Skin epidermis (tissue), 12 donors: Measurements from ENCODE around the gene AMIGO2.
A peak's percentile ranks its signal among the peaks of the same experiment; 100 is the strongest.

Source experiments
- H3K27ac ChIP-seq, 21 experiments: fragments of 200-600 bp; sonication (generic) in 11 of 21; one replicate each; pipeline ENCODE4 v1.5.0; 2020; ENCODE audit warnings: mild to moderate bottlenecking in 3 of 21, inconsistent platforms in 2 of 21, moderate library complexity in 2 of 21
- H3K4me3 ChIP-seq, 7 experiments: fragments of 200-600 bp; sonication (generic) in 2 of 7; one replicate each; pipeline ENCODE4 v1.5.0; 2020; ENCODE audit warnings: inconsistent platforms in 2 of 7, mild to moderate bottlenecking in 2 of 7, moderate library complexity in 1 of 7

AMIGO2 gene

GRCh38 chr12:47099610-47100009 lies 19.9 kb upstream of the AMIGO2 start:
- Histone ChIP-seq H3K4me3 (no peak overlapping the region), H3K27ac (no peak overlapping the region)

DNA sequence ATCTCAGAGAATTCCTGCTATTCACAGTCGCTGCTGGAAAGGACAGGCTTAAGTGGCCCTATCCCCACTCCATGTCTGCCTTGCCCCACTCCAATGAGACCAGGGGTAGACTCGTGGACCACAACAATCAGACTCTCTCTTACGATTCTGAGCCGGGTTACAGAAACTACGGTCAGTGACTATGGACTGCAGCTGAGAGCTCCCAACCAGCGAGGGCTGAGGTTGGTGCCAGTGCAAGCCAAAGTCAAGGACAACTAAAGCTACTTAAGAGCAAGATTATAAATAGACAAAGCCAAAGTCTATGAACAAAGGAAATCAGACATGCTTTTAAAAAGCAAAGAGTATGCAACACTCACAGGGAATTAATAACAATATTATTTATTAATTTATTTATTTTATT lies 18.3 kb upstream of the AMIGO2 start:
- Histone ChIP-seq H3K27ac (no peak overlapping the region), H3K4me3 (no peak overlapping the region)

DNA sequence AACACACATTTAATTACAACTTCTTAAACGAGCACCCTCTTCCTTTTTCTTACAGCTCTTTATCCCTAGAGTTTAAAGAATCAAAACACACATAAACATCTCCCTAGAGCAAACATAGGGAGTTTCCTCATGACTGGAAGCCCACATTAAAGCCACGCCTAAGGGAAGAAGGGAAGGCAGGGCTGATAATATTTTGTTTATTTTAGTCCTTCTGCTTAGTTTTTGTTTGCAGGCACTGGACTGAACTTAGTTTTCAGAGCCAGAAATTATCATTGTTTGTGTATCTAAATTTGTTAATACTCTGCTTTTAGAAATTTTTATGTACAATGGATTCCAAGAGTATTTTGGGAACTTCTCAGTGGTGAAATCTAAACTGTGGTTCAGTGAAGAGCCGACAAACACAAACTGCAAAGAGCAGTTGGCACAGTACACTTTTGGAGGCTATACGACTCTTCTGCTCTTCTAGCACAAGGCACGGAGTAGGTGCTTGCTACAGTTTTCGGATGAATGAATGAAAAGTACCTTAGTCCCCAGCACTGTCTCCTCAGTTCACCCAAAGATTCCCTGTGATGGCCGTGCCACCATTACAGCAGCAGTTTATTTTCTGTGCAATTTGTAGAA lies 17.6 kb upstream of the AMIGO2 start:
- H3K27ac ChIP-seq, result peak overlapping the region in 3 of 21 experiments; percentile 2 to 41 (median 3)

DNA sequence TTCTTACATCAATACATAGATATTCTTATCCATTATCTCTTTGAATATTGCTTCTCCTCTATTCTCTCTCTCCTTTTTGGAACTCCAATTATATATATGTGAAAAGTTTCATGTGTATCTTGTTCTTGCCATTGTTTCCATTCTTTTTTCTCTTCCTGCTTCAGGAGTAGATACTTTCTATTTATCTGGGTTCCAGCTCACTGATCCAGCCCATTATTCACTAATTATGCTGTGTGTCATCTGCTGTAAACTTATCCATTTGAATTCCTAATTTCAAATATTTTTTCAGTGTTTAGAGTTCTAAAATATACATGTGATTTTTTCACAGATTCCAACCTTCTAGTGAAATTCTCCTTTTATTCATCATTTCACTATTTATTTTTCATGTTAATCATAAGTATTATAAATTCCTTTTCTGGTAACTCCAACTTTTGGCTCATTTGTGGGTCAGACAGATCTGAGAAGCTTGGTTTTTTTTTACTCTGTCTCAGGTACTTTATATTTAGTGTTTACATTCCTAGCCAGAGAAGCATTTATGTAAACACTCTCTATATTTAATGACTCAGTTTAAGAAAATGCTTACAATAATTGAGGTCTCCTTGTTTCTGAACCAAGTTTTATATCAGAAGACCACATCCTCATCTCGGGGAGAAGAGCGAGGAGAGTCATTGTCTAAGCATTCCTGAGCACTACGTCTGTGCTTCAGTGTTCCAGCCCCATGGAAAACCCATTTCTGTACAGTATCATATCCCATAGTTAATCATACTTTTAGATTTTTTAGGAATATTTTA lies 15.9 kb upstream of the AMIGO2 start:
- Histone ChIP-seq H3K4me3 (no peak overlapping the region), H3K27ac (no peak overlapping the region)

More for the DNA sequence above, 17.6 kb upstream of the AMIGO2 start:
- H3K4me3 ChIP-seq, result no peak overlapping the region

DNA sequence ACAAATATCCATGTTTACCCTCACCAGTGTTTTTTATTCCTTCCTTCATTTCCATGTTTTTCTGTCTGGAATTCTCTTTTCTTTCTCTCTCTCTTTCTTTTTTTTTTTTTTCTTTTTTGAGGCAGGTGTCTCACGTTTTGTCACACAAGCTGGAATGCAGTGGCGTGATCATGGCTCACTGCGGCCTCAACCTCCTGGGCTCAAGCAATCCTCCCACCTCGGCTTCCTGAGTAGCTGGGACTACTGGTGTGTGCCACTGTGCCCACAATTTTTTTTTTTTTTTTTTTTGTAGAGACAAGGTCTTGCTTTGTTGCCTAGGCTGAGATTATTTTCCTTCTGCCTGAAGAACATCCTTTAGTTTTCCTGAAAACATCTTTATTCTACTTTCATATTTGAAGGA lies 15.0 kb upstream of the AMIGO2 start:
- Histone ChIP-seq H3K27ac (no peak overlapping the region), H3K4me3 (no peak overlapping the region)

- Histone ChIP-seq H3K27ac (no peak overlapping the region), H3K4me3 (no peak overlapping the region)
These were observed 11.2 kb upstream of the AMIGO2 start for GRCh38 chr12:47091009-47091408.

- Histone ChIP-seq H3K4me3 (no peak overlapping the region), H3K27ac (peak overlapping the region in 11 of 21 experiments; percentile 21 to 74 (median 46))
These were observed 8.5 kb upstream of the AMIGO2 start for GRCh38 chr12:47088021-47088944.

DNA sequence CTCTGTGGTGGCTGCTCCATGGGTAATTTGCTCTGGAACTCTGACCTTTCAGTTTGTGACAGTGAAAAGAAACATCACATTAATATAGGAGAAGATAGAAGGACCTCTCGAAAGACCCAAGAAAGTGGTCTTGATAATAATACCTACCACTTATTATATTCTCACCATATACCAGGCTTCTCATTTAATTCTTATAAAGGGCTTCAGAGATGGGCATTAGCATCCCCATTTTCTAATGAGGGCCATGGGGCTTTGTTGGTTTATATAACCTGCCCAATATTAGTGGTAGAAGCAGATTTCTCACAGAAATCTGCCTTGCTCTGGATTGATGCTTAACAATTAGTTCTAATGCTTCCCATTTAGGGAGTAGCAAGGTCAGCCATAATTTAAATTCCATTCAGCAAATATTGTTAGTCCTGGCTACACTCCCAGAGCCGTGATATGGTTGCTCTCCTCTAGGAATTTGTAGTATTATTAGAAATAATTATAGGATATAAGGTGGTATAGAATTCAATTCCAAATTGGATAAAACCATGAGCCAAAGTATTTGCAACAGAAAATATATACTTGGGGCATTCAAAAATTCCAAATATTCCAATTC lies 7.4 kb upstream of the AMIGO2 start:
- Histone ChIP-seq H3K4me3 (no peak overlapping the region), H3K27ac (no peak overlapping the region)

DNA sequence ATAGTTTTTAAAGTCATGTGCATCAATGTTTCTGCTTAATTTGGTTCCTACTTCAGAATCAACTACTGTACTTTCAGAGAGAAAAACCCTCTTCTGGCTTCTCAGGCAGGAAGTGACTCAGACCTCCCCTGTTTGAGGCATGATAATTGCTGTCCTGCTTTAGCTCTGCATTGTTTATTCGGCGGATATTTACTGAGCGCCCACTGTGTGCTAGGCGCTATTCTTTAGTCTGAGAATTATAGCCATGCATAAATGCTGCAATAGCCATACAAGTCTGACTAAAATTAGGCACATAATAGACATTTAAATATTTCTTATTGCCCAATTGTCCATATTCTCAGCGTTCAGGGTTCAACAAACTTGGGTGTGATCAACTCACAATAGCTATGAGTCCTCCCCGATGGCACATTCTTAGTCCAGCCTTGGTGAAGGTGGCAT lies 6.1 kb upstream of the AMIGO2 start:
- H3K4me3 ChIP-seq, result no peak overlapping the region
- peak overlapping the region in 6 of 21 experiments; percentile 15 to 76 (median 30) for H3K27ac ChIP-seq

- no peak overlapping the region for H3K4me3 ChIP-seq
- peak overlapping the region in 4 of 21 experiments; percentile 41 to 76 (median 54) for H3K27ac ChIP-seq
These were observed 4.4 kb upstream of the AMIGO2 start for GRCh38 chr12:47084172-47084571.

- H3K27ac ChIP-seq, result peak overlapping the region in 1 of 21 experiments; percentile 76
- no peak overlapping the region for H3K4me3 ChIP-seq
These were observed 3.2 kb upstream of the AMIGO2 start for GRCh38 chr12:47082796-47083621.

DNA sequence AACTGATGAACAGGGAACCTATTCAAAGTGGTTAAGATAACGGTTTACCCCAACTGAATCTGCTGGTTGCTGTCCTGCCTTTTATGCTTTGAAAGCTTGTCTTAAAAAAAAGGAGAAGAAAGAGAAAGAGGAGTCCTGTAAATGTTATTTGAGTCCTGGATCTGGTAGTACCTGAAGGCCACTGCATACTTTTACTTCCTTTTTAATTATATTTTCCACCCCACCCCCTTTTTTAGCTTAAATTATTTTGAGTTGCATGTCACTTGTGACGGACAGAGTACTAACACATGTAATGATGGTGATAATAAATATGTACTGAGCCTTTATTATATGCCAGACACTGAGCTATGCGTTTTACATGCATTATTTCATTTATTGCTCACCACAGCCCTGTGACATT lies 2.5 kb upstream of the AMIGO2 start:
- H3K27ac ChIP-seq, result peak overlapping the region in 6 of 21 experiments; percentile 0 to 92 (median 22)
- no peak overlapping the region for H3K4me3 ChIP-seq

DNA sequence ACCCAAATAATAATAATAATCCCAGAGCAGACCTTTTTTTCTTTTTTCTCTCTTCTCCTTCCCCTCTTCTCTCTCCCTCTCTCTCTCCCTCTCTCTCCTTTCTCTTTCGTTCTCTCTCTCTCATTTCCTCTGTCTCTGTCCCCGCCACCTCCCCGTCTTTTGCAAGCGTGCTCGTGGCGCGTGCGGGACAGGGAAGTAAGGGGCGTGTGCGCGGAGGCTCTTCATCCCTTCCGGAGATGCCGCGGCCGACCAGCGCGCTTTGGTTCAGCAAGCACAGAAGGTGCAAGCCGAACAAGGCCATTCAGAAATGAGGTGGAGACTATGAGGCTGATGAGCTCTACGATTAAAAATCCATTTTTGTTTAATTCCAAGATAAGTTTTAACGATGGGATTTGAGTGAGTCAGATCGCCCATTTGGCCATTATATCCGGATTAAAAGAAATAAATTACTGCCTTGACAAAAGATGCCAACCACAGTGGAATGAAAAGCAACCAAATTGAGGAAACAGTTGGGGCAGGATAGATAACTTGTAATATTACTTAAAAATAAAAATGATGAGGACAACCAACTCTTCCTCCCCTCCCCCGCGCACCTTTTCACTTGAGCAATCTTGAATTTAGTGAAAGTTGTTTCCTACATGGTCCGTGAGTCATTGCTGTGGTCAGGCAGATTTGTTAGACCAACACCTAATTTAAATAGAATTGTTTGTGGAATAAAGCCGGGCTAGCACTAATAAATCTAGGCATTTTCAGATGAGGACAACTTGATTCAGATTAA lies 1.2 kb upstream of the AMIGO2 start:
- H3K4me3 ChIP-seq, result peak overlapping the region; percentile 47 to 73 (median 65)
- H3K27ac ChIP-seq, result peak overlapping the region; percentile 48 to 94 (median 88)

DNA sequence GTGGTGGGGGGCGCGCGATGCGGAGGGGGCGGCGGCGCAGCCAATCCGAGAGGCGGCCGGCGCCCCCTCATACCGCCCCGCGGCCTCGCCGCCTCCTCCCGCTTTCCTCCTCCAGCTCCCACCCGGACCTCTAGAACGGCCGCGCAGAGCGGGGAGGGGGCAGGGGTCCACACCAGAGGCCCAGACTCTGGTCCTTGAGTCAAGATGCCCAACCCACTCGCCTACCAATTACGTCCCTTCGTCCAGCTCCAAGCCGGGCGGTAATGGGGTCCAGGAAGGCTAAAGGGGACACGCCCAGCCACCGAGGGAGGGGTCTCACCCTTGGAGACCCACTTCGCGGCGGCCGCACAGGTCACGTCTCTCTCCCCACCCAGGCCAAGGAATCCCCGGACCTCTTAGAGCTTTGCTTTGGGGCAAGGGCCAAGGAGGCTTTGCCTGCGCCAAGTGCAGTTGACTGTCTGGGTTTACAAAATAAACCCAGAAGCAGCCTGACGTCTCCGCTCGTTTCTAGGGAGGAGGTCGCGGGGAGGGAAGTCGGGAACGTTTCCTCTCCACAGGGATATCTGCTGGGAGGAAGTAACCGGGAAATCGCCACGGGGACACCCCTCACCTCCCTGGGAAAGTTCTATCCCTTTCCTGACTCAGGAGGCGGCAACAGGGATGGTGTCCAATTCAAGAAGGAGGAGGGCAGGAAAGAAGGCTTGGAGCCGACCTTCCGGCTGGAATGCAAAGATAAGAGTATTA lies 394 bp upstream of the AMIGO2 start:
- Histone ChIP-seq H3K27ac (peak overlapping the region; percentile 48 to 94 (median 88)), H3K4me3 (peak overlapping the region; percentile 47 to 73 (median 65))

DNA sequence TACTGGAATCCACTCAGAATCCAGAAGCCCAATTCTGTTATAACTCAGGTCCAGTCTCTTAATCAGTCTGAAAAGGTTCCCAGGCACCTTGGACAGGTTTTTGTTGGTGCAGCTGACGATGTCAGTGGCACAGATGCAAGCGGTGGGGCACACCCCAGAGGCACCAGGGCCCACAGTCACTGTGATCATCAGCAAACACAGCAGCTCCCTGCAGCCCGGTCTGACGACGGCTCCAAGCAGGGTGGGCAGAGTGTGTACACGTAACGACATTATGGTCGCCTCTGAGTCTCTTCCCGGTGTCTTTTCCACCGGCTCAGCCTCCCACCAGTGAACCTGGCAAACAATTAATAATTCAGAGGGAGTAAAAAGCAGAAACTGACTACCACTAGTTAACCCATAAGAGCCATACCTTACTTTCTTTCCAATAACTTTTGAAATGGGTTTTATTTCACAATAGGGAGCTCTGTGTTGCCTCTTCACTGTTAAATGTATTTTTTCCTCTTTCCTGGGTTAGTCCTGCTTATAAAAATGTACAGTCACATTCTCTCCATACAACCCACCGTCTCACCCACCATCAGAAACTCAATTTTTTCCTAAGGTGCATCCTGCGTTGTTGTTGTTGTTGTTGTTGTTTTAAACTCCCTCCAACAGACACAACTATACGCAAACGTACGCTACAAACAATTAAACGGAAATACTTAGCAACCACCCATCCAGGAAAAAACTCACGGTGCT lies 859 bp downstream of the AMIGO2 start:
- H3K4me3 ChIP-seq, result peak overlapping the region; percentile 47 to 73 (median 65)
- H3K27ac ChIP-seq, result peak overlapping the region in 19 of 21 experiments; percentile 13 to 94 (median 89)

DNA sequence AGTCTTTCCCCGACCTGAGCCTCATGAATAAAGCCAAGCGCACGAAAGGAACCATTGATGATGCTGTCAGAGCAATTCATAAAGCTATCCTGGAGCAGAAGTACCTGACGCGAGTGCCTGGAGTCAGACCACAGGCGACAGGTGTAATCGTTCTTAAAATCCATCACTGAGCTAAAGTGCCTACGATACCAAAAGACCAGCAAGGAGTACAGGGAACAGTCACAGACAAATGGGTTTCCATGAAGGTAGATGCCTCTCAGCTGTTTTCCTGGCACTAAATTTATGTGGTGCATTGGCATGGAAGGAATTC lies 1.7 kb downstream of the AMIGO2 start:
- Histone ChIP-seq H3K4me3 (no peak overlapping the region), H3K27ac (no peak overlapping the region)
